Stimulated activated CD4-positive, alpha-beta T cell treated with anti-CD3 and anti-CD28 coated beads, Interleukin-2, amount 100 ng/mL, for 24 hours (primary cell): ENCODE measurements around the gene KCNE1.
A peak's percentile ranks its signal among the peaks of the same experiment; 100 is the strongest.
"Not testable (repeated sequence)": the region's sequence is repeated elsewhere in the genome, so short reads cannot be mapped to it uniquely, and the experiment has no call there.

ENCODE experiments used
- DNase-seq, 2 donors: peaks; one replicate each; pipeline ENCODE4 v3.0.0-alpha.2; 2020

The KCNE1 gene

GRCh38 chr21:34511787-34512455, at the start of gene KCNE1:
TSS of gene KCNE1 (minus strand) at chr21:34512210. CDS start at chr21:34449634, 62,576 bp downstream.
- no peak for DNase-seq

GRCh38 chr21:34561806-34562205, 49.8 kb upstream of the KCNE1 start:
- DNase-seq = no peak

GRCh38 chr21:34560609-34561008, 48.6 kb upstream of the KCNE1 start:
- DNase-seq = no peak

GRCh38 chr21:34560021-34560420, 48.0 kb upstream of the KCNE1 start:
- DNase-seq = no peak

- no peak for DNase-seq
These were observed 47.1 kb upstream of the KCNE1 start for GRCh38 chr21:34559089-34559631.

GRCh38 chr21:34558166-34558565, 46.2 kb upstream of the KCNE1 start:
- DNase-seq = no peak

- DNase-seq = no peak
These were observed 45.3 kb upstream of the KCNE1 start for GRCh38 chr21:34557261-34557660.

- not testable (repeated sequence) for DNase-seq
These were observed 42.7 kb upstream of the KCNE1 start for GRCh38 chr21:34554670-34555069.

- no peak for DNase-seq
These were observed 42.2 kb upstream of the KCNE1 start for GRCh38 chr21:34554227-34554626.

GRCh38 chr21:34553151-34553952, 41.3 kb upstream of the KCNE1 start:
- DNase-seq = no peak

GRCh38 chr21:34552360-34553098, 40.5 kb upstream of the KCNE1 start:
- DNase-seq = no peak

GRCh38 chr21:34550182-34550799, 38.3 kb upstream of the KCNE1 start:
- DNase-seq = no peak

GRCh38 chr21:34548781-34549376, 36.9 kb upstream of the KCNE1 start:
- no peak for DNase-seq

- DNase-seq = no peak
These were observed 34.5 kb upstream of the KCNE1 start for GRCh38 chr21:34546542-34546941.

- no peak for DNase-seq
These were observed 33.3 kb upstream of the KCNE1 start for GRCh38 chr21:34545079-34545884.

- peak; percentile 53 for DNase-seq
These were observed 32.1 kb upstream of the KCNE1 start for GRCh38 chr21:34544032-34544496.

- DNase-seq = no peak
These were observed 31.0 kb upstream of the KCNE1 start for GRCh38 chr21:34543017-34543416.

- no peak for DNase-seq
These were observed 28.2 kb upstream of the KCNE1 start for GRCh38 chr21:34540206-34540605.

GRCh38 chr21:34537838-34538237, 25.8 kb upstream of the KCNE1 start:
- no peak for DNase-seq

- no peak for DNase-seq
These were observed 24.8 kb upstream of the KCNE1 start for GRCh38 chr21:34536820-34537219.

- DNase-seq = no peak
These were observed 24.3 kb upstream of the KCNE1 start for GRCh38 chr21:34536311-34536710.
